Measurements from ENCODE around the gene ASCL5.

DNA sequence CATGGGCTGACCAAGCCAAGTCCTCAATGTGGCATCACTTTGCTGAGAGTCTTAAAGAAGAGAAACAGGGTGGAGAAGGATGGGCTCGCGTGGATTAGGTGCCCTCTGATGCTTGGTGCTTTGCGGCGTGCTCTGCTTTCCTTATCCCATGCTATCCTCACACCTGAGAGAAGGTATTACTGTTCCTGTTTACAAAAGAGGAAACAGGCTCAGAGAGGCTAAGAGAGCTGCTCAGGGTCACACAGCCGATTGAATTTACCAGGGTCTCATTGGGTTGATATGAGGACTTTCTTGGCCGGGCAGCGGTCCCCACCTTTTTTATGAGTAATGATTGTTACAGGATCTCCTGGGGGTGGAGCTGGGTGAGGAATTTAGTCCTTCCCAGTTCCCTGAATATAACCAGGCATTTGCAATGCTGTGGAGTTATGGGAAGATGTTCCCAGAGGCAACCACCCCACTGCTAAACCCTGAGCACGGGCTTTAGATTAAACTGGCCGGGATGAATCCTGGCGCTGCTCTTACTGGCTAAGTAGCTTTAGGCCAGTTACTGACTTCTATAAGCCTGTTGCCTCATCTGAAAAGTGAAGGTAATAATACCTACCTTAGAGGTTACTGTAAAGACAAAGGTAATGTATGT is 4.5 kb downstream of the ASCL5 start:
- TF ChIP-seq HMGXB4 (CRISPR knock-in tag; IDR thresholded peaks at IDR 0.05) (no peak), MAX (CRISPR knock-in tag; IDR thresholded peaks at IDR 0.05) (no peak), TEAD1 (CRISPR knock-in tag; IDR thresholded peaks at IDR 0.05) (no peak), CREM (CRISPR knock-in tag; IDR thresholded peaks at IDR 0.05) (no peak), NFE2L1 (CRISPR knock-in tag; IDR thresholded peaks at IDR 0.05) (no peak), SP1 (CRISPR knock-in tag; conservative IDR thresholded peaks at IDR 0.05) (no peak), MXD4 (CRISPR knock-in tag; IDR thresholded peaks at IDR 0.05; ENCODE audit: borderline replicate concordance) (no peak)

Measured in WTC11 (cell line).